Motor neuron (in vitro differentiated cells): Measurements from ENCODE around the gene PAGR1. TPM values are rescaled to one million over a fixed set of nuclear protein-coding genes. Genes with fewer than 3 reads are reported as not detected.

Source experiments
- ATAC-seq, 8 experiments: fragments of 200-7000 bp; cut with Tn5 transposase; replicated peaks in 6 of 8; 2 replicates each; pipeline ENCODE4 v1.8.0; 2021; ENCODE audit warnings: mild to moderate bottlenecking in 8 of 8, moderate library complexity in 8 of 8
- H3K27ac ChIP-seq, 2 donors: fragments of 250-450 bp; sonication (Bioruptor Pico); 2 replicates each; pipeline ENCODE4 v1.9.0; 2021; ENCODE audit warnings: antibody characterized with exemption in 2 of 2, mild to moderate bottlenecking in 2 of 2, moderate library complexity in 1 of 2
- H3K4me1 ChIP-seq, 2 donors: fragments of 250-450 bp; sonication (Bioruptor Pico); replicated peaks in 1 of 2; 2 replicates each; pipeline ENCODE4 v1.6.1; 2021; ENCODE audit warnings: antibody characterized with exemption in 2 of 2, mild to moderate bottlenecking in 2 of 2, moderate library complexity in 1 of 2
- H3K4me3 ChIP-seq, 5 donors: fragments of 250-450 bp; sonication (Bioruptor Pico); 2 replicates each; pipeline ENCODE4 v1.9.0; 2021; ENCODE audit warnings: antibody characterized with exemption in 5 of 5, mild to moderate bottlenecking in 5 of 5, moderate library complexity in 4 of 5
- WGBS, 10 experiments: fragments of 450-650 bp; shearing (Covaris generic); methylation state at CpG; one replicate each; pipeline ENCODE4 v1.0.0; 2022; 5-methylcytosine and 5-hydroxymethylcytosine counted together
- in situ Hi-C, 9 experiments: fragments of 400-800 bp; cut with MboI; loops; one replicate each; pipeline ENCODE4 v1.15.0; 2021; ENCODE audit warnings: low sequenced_read_pairs in 9 of 9, low pct_unique_long_range_greater_than_20kb in 2 of 9; ENCODE audit not compliant: unreplicated experiment in 9 of 9
- total RNA-seq, 8 experiments: library from RNA; unstranded; fragments of 300-600 nt; gene quantifications; 2 replicates each; pipeline versions ENCODE4 v1.2.3 to v1.2.4, GENCODE V29; 2022

Gene PAGR1
- total RNA-seq, 8 experiments from 2014 or later = 13.7 to 53.0 (median 28.2) TPM

DNA sequence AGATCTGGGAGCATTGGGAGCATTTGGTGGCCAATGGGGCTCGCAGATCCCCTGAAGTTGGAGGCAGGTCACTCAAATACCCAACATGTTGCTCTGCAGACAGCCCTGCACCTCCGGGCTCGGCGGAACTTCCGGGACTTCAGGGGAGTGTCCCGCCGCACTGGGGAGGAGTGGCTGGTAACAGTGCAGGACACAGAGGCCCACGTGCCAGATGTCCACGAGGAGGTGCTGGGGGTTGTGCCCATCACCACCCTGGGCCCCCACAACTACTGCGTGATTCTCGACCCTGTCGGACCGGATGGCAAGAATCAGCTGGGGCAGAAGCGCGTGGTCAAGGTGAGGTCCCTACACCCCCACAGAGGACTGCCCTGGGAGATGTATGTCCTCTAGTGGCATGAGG, 20.7 kb downstream of the PAGR1 start:
- in situ Hi-C loops = loop anchor here in 1 of 9 experiments (25.0 kb wide), 1 partner anchor 176 kb away; the partner anchor contains the start of genes C16orf92 and DOC2A
- H3K4me3 ChIP-seq = no peak overlapping the region
- 66 to 100% (median 80%) methylated on average over 1 to 5 of the region's 15 CpGs; no CpG with 5 or more reads in 3 of the 10 experiments for WGBS, 10 experiments
- H3K4me1 ChIP-seq = no peaks in the 10 kb centered on the region
- peak in 1 of 8 experiments; percentile 6 for ATAC-seq
- H3K27ac ChIP-seq = no peak overlapping the region

DNA sequence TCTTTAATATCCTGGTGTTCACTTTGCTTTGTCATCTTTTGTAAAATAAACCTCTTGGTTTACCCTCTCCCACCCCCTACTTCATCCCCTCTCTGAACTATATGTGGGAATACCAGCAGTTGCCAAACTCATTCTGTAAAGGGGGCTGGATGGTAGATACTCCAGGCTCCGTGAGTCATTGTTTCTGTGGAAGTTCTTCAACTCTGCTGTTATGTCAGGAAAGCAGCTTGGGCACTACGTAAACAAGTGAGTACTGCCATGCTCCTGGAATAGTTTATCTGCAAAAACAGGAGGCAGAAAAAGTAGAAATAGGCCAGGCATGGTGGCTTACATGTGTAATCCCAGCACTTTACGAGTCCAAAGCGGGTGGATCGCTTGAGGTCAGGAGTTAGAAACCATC, 21.9 kb downstream of the PAGR1 start:
- WGBS, 10 experiments = 33 to 100% (median 83%) methylated on average over 1 to 5 of the region's 5 CpGs; no CpG with 5 or more reads in 3 of the 10 experiments
- H3K4me3 ChIP-seq = no peak overlapping the region
- H3K4me1 ChIP-seq = no peaks in the 10 kb centered on the region
- in situ Hi-C loops = loop anchor here in 1 of 9 experiments (25.0 kb wide), 1 partner anchor 174 kb away; the partner anchor contains the start of genes C16orf92 and DOC2A
- no peak for ATAC-seq
- no peak overlapping the region for H3K27ac ChIP-seq

DNA sequence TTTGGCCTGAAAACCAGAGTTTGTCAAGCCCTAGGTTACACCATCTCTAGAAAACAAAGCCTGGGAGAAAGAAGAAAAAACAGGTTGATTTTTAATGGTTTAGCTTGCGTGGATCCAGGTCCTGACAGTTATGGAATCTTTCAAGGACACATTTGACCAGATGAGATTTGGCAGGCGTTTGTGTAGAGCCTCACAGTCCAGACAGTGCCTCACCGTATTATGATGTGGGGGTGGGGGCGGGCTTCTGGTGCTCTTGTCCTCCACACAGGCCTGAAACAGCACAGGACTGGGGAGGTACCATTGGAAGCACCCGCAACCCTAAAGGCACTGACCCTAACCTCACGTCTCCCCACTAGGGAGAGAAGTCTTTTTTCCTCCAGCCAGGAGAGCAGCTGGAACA, 23.9 kb downstream of the PAGR1 start:
- H3K4me3 ChIP-seq = no peak overlapping the region
- H3K4me1 ChIP-seq = no peaks in the 10 kb centered on the region
- in situ Hi-C loops = loop anchor here in 1 of 9 experiments (25.0 kb wide), 1 partner anchor 172 kb away; the partner anchor contains the start of genes C16orf92 and DOC2A
- 40 to 100% (median 84%) methylated on average over 1 to 4 of the region's 6 CpGs; no CpG with 5 or more reads in 2 of the 10 experiments for WGBS, 10 experiments
- ATAC-seq = no peak
- no peak overlapping the region for H3K27ac ChIP-seq

DNA sequence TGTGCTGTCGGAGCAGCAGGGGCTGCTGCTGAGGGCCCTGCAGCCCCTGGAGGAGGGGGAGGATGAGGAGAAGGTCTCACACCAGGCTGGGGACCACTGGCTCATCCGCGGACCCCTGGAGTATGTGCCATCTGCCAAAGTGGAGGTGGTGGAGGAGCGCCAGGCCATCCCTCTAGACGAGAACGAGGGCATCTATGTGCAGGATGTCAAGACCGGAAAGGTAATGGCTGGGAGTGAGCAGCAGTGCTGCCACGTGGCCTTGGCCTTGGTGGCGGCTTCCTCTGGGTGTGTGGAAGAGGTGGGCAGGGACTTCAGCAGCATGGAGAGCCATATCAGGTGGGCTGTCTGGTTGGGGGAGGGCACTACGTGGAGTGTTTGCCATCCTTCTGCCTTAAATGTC, 24.3 kb downstream of the PAGR1 start:
- Histone ChIP-seq H3K4me3 (no peak overlapping the region), H3K27ac (no peak overlapping the region), H3K4me1 (no peaks in the 10 kb centered on the region)
- in situ Hi-C loops = loop anchor here in 1 of 9 experiments (25.0 kb wide), 1 partner anchor 172 kb away; the partner anchor contains the start of genes C16orf92 and DOC2A
- no peak for ATAC-seq
- 77 to 100% (median 80%) methylated on average over 1 to 4 of the region's 10 CpGs; no CpG with 5 or more reads in 7 of the 10 experiments for WGBS, 10 experiments

DNA sequence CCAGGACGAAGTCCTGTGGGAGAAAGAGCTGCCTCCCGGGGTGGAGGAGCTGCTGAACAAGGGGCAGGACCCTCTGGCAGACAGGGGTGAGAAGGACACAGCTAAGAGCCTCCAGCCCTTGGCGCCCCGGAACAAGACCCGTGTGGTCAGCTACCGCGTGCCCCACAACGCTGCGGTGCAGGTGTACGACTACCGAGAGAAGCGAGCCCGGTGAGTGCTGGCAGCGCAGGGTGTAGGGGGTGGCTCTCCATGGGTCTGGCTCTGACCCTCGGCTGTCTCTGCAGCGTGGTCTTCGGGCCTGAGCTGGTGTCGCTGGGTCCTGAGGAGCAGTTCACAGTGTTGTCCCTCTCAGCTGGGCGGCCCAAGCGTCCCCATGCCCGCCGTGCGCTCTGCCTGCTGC, 25.7 kb downstream of the PAGR1 start:
- Histone ChIP-seq H3K4me3 (no peak overlapping the region), H3K4me1 (no peaks in the 10 kb centered on the region), H3K27ac (no peak overlapping the region)
- 75% methylated on average over 2 of the region's 23 CpGs; no CpG with 5 or more reads in 9 of the 10 experiments for WGBS, 10 experiments
- in situ Hi-C loops = loop anchor here in 1 of 9 experiments (25.0 kb wide), 1 partner anchor 171 kb away; the partner anchor contains the start of genes C16orf92 and DOC2A
- no peak for ATAC-seq

DNA sequence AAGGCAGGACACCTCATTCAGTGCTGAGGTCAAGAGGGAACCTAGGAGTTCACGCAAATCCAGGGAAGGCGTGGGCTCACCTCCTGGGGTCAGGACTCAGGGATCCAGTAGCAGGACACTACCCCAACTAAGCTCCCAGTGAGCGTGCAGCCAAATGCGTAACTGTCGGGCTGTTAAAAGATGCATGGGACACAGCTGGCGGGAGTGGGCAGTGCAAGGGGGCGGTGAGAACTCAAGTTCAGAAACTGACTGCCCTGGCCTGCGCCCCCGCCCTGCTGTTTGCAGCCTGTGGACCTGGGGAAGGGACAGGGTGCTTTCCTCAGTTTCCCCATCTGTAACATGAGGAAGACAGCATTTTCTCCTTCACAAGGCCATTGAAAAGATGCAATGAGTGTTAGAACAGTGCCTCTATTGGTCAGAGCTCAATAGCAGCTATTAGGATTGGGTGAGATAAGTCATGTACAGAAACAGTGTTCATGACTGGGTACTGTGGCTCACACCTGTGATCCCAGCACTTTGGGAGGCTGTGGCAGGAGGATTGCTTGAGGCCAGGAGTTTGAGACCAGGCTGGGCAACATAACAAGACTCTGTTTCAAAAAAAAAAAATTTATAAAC, 26.9 kb downstream of the PAGR1 start:
- H3K4me1 ChIP-seq = no peaks in the 10 kb centered on the region
- H3K27ac ChIP-seq = no peak overlapping the region
- H3K4me3 ChIP-seq = no peak overlapping the region
- 77 to 100% (median 90%) methylated on average over 1 to 8 of the region's 9 CpGs; no CpG with 5 or more reads in 5 of the 10 experiments for WGBS, 10 experiments
- peak in 1 of 8 experiments; percentile 52 for ATAC-seq
- in situ Hi-C loops = loop anchor here in 1 of 9 experiments (25.0 kb wide), 1 partner anchor 169 kb away; the partner anchor contains the start of genes C16orf92 and DOC2A

DNA sequence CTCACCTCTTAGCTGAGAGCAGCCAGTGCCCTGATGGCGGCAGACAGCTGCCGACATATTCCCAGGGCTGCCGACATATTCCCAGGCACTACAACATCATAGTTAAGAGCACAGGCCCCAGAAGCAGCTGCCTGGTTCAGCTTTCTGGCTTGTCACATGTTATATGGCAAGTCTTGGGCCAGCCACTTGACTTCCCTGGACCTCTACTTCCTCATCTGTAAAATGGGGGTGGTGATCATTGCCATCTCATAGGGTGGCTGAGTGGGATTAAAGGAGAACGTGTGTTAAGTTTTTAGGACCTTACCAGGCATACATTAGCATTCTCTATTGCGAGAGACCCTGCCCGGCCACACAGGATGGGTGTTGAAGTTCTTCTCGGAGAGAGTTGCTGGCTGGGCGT, 28.0 kb downstream of the PAGR1 start:
- in situ Hi-C loops = loop anchor here in 1 of 9 experiments (25.0 kb wide), 1 partner anchor 168 kb away; the partner anchor contains the start of genes C16orf92 and DOC2A
- ATAC-seq = no peak
- no peak overlapping the region for H3K4me3 ChIP-seq
- H3K4me1 ChIP-seq = no peaks in the 10 kb centered on the region
- no peak overlapping the region for H3K27ac ChIP-seq
- WGBS, 10 experiments = 40 to 100% (median 100%) methylated on average over 1 to 5 of the region's 8 CpGs; no CpG with 5 or more reads in 3 of the 10 experiments

DNA sequence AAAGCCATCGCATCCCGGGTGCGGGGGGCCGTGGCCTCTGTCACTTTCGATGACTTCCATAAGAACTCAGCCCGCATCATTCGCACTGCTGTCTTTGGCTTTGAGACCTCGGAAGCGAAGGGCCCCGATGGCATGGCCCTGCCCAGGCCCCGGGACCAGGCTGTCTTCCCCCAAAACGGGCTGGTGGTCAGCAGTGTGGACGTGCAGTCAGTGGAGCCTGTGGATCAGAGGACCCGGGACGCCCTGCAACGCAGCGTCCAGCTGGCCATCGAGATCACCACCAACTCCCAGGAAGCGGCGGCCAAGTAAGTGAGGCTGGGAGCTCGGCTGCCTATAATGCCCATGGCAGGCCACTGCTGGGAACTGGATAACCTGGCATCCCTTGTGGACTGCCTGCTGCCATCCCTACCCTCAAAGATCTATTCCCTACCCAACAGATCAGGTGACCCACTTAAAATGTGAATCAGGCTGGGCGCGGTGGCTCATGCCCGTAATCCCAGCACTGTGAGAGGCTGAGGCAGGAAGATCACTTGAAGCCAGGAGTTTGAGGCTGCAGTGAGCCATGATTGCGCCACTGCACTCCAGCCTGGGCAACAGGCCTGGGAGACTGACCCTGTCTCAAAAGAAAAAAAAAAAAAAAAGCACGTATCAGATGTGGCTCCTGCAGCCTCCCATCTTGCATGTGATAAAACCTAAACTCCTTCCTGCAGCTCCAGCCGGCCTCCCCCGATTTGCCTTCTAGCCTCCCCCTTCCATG, 28.8 kb downstream of the PAGR1 start:
- no peak overlapping the region for H3K27ac ChIP-seq
- H3K4me3 ChIP-seq = no peak overlapping the region
- ATAC-seq = no peak
- H3K4me1 ChIP-seq = no peaks in the 10 kb centered on the region
- WGBS, 10 experiments = 71 to 93% (median 82%) methylated on average over 2 to 13 of the region's 28 CpGs; no CpG with 5 or more reads in 4 of the 10 experiments
- in situ Hi-C loops = loop anchor here in 1 of 9 experiments (25.0 kb wide), 1 partner anchor 168 kb away; the partner anchor contains the start of genes C16orf92 and DOC2A

DNA sequence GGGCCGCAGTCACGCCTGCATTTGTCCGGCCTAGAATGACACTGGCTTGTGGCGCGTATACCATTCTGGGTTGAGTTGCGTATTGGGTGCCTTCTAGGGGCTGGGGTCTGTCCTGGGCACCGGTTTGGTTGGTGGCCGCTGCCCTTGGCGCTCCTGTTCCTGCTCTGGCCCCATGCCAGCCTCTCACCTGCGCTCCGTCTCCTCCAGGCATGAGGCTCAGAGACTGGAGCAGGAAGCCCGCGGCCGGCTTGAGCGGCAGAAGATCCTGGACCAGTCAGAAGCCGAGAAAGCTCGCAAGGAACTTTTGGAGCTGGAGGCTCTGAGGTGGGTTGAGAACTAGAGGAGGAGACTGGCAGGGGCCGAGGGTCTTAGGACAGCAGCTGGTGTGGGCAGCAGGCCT, 29.7 kb downstream of the PAGR1 start:
- Histone ChIP-seq H3K4me1 (no peaks in the 10 kb centered on the region), H3K27ac (no peak overlapping the region), H3K4me3 (no peak overlapping the region)
- WGBS, 10 experiments = 95 to 100% (median 100%) methylated on average over 1 to 12 of the region's 18 CpGs; no CpG with 5 or more reads in 7 of the 10 experiments
- in situ Hi-C loops = loop anchor here in 1 of 9 experiments (25.0 kb wide), 1 partner anchor 167 kb away; the partner anchor contains the start of genes C16orf92 and DOC2A
- no peak for ATAC-seq

DNA sequence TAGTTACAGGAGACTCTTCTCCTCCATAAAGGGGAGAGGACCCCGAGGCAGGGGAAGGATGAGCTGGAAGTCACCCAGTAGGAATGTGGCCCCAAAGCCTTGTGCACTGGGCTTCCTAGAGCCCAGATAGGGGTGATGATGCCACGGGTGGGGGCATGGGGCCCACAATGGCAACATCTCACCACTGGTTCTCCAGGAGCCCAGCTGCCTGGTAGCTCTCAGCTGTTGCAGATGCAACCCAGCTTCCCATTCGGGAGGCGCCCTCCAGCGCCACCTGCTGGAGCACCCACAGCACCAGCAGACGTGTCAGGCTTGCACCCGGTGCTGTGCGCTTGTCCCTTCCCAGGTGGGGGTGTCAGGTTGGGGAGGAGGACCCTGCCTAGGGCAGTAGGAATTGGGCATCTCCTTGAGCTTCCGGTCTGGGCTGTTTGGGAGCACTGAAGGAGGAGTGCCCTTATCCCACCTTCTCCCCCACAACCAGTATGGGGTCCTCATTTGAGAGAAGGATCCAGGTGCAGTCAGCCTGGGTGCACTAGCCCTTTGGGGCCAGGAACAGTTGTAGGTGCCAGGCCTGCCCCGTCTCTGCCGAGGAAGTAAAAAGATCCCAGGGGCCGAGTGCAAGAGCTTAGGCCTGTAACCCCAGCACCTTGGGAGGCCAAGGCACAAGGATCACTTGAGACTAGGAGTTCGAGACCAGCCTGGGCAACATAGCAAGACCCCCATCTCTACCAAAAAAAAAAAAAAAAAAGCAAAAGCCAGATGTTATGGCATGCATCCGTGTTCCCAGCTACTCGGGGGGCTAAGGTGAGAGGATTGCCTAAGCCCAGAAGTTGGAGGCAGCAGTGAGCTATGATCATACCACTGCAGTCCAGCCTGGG, 32.7 kb downstream of the PAGR1 start:
- no peaks in the 10 kb centered on the region for H3K4me1 ChIP-seq
- ATAC-seq = peak; percentile 18 to 83 (median 34)
- no peak overlapping the region for H3K27ac ChIP-seq
- H3K4me3 ChIP-seq = no peak overlapping the region
- in situ Hi-C loops = loop anchor here in 1 of 9 experiments (25.0 kb wide), 1 partner anchor 164 kb away; the partner anchor contains the start of genes C16orf92 and DOC2A
- 2 to 100% (median 60%) methylated on average over 1 to 6 of the region's 15 CpGs; no CpG with 5 or more reads in 3 of the 10 experiments for WGBS, 10 experiments

DNA sequence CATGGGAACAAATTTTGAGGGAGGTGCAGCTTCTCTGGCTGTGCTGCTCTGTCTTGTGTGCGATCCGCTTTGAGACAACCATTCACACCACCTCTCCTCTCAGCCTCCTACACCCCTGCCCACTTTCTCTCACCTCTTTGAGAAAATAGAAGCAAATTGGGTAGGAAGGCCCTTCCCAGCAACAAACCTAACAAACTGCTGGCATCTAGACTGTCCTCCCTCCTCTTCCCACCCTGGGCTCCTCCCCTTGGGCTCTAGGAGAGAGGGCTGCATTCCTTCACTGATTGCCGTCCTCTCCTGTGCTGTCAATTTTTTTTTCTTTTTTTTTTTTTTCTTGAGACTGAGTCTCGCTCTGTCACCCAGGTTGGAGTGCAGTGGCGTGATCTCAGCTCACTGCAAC, 33.6 kb downstream of the PAGR1 start:
- H3K4me1 ChIP-seq = no peaks in the 10 kb centered on the region
- no peak overlapping the region for H3K27ac ChIP-seq
- ATAC-seq = peak in 5 of 8 experiments; percentile 60 to 75 (median 71)
- WGBS, 10 experiments = 33 to 100% (median 70%) methylated on average over 1 to 3 of the region's 5 CpGs; no CpG with 5 or more reads in 1 of the 10 experiments
- in situ Hi-C loops = loop anchor here in 1 of 9 experiments (25.0 kb wide), 1 partner anchor 163 kb away; the partner anchor contains the start of genes C16orf92 and DOC2A
- H3K4me3 ChIP-seq = no peak overlapping the region

DNA sequence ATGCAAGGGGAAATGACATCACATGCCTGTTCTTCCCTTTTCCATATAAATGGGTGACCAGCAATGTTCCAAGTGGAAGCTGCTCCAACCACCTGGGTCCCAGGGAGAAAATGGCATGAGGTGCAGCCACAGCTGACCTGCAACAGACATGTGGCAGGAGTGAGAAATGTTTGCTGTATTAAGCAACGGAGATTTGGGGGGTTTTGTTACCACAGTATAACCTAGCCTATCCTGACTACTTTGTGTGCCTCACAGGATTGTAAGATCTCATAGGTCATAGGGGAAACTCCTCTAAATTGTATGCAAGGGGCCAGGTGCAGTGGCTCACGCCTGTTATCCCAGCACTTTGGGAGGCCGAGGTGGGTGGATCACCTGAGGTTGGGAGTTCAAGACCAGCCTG, 35.0 kb downstream of the PAGR1 start:
- no peak for ATAC-seq
- Histone ChIP-seq H3K27ac (no peak overlapping the region), H3K4me3 (no peak overlapping the region), H3K4me1 (no peaks in the 10 kb centered on the region)
- 92 to 100% methylated on average over 1 to 2 of the region's 3 CpGs; no CpG with 5 or more reads in 8 of the 10 experiments for WGBS, 10 experiments
- in situ Hi-C loops = loop anchor here in 1 of 9 experiments (25.0 kb wide), 1 partner anchor 111 kb away; the partner anchor contains the start of genes TAOK2 and TMEM219
